Neural progenitor cell (in vitro differentiated cells): Measurements from ENCODE around the gene HSPA12A.

Experiments used
- EZH2 ChIP-seq: fragments of 200-600 bp; sonication (generic); IDR thresholded peaks from 2 replicates; pipeline ENCODE4 v1.6.1; 2017; ENCODE audit warnings: antibody characterized with exemption, mild to moderate bottlenecking, moderate library complexity
- EZH2phosphoT487 ChIP-seq: fragments of 200-600 bp; sonication (generic); IDR thresholded peaks from 2 replicates; pipeline ENCODE4 v1.6.1; 2017; ENCODE audit warnings: antibody characterized with exemption
- TF ChIP-seq, protein P1 (sequence below): fragments of 200-600 bp; sonication (generic); IDR thresholded peaks from 2 replicates; pipeline ENCODE4 v1.5.1; 2017; ENCODE audit warnings: antibody characterized with exemption, mild to moderate bottlenecking

GRCh38 chr10:116686632-116687031 lies 55.7 kb downstream of the HSPA12A start:
- TF ChIP-seq, protein P1, sequence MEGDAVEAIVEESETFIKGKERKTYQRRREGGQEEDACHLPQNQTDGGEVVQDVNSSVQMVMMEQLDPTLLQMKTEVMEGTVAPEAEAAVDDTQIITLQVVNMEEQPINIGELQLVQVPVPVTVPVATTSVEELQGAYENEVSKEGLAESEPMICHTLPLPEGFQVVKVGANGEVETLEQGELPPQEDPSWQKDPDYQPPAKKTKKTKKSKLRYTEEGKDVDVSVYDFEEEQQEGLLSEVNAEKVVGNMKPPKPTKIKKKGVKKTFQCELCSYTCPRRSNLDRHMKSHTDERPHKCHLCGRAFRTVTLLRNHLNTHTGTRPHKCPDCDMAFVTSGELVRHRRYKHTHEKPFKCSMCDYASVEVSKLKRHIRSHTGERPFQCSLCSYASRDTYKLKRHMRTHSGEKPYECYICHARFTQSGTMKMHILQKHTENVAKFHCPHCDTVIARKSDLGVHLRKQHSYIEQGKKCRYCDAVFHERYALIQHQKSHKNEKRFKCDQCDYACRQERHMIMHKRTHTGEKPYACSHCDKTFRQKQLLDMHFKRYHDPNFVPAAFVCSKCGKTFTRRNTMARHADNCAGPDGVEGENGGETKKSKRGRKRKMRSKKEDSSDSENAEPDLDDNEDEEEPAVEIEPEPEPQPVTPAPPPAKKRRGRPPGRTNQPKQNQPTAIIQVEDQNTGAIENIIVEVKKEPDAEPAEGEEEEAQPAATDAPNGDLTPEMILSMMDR = no peak
- TF ChIP-seq EZH2 = no peak
- no peak for TF ChIP-seq EZH2phosphoT487
